ENCODE data around the gene BORA. TPM values are rescaled to one million over a fixed set of nuclear protein-coding genes. Genes with fewer than 3 reads are reported as not detected.

The BORA gene
- total and polyA plus RNA-seq, 10 of the 15 experiments (the other 5 are each of a cell fraction or from before 2014, with no cell fraction given), result 15.1 to 38.7 (median 23.2) TPM

DNA sequence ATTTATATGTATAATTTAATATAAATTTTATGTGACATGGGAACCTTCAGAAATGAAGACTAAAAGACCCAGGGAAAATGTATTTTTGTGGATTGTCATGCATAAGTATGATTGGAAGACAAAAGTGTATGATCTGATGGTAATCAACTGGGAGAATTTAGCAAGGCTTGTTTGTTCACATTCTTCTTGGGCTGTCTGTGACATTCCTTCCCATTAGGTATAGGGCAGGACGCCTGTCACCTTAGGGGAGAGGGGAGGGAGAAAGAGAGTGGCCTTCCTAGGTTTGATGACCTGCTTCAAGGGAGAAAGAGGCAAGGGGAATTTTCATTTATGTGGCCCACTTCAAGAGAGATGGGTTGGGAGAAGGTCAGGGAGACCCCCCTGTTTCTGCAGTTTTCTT lies 76.6 kb downstream of the BORA start (continued):
- TF ChIP-seq, protein P1, sequence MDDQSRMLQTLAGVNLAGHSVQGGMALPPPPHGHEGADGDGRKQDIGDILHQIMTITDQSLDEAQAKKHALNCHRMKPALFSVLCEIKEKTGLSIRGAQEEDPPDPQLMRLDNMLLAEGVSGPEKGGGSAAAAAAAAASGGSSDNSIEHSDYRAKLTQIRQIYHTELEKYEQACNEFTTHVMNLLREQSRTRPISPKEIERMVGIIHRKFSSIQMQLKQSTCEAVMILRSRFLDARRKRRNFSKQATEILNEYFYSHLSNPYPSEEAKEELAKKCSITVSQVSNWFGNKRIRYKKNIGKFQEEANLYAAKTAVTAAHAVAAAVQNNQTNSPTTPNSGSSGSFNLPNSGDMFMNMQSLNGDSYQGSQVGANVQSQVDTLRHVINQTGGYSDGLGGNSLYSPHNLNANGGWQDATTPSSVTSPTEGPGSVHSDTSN (IDR thresholded peaks at IDR 0.05; ENCODE audit: insufficient replicate concordance, low read depth, low read length), result no peak
- TF ChIP-seq RCOR1 (conservative IDR thresholded peaks at IDR 0.05; ENCODE audit: low read depth, low read length), result no peak
- no peak for TF ChIP-seq GATAD2B (conservative IDR thresholded peaks at IDR 0.05; ENCODE audit: low read depth)

Small RNA genes lying within 50 kb of the gene (small RNA-seq; reads per million reads assigned to genes)
- gene RNU6-80P, result not detected

Other genes with a start within 250 kb of the BORA start
- 19.1 and 24.4 TPM in 2 replicates for gene MZT1, start 294 bp upstream of the BORA start, total RNA-seq (2014; rRNA removed)
- gene MZT1, start 294 bp upstream of the BORA start, total RNA-seq (2014; rRNA removed; fragmentation: Illumina TruSeq; extraction: Trizol), result 23.0 and 24.2 TPM in 2 replicates
- 18.8 and 19.0 TPM in 2 replicates for gene MZT1, start 294 bp upstream of the BORA start, total RNA-seq (2021)
- gene MZT1, start 294 bp upstream of the BORA start, polyA plus RNA-seq (2011; rRNA removed), result 27.8 and 47.4 TPM in 2 replicates
- gene MZT1, start 294 bp upstream of the BORA start, polyA plus RNA-seq (2014; fragmentation: Illumina TruSeq; extraction: Trizol), result 16.2 and 24.2 TPM in 2 replicates
- 10 to 100 TPM; 29.2 to 31.8 TPM for gene MZT1, start 294 bp upstream of the BORA start, polyA plus RNA-seq (2014; fragmentation: Nextera tagmentation; extraction: Ambion mirVana)
- 17.4 and 19.6 TPM in 2 replicates for gene MZT1, start 294 bp upstream of the BORA start, polyA plus RNA-seq (2014; rRNA removed)
- 10 to 100 TPM; 46.2 to 47.6 TPM for gene MZT1, start 294 bp upstream of the BORA start, polyA plus RNA-seq (2016; fragmentation: Nextera tagmentation; extraction: Ambion mirVana)
- 42.5 and 48.8 TPM in 2 replicates for gene DIS3, start 54.0 kb downstream of the BORA start, total RNA-seq (2014; rRNA removed)
- gene DIS3, start 54.0 kb downstream of the BORA start, total RNA-seq (2014; rRNA removed; fragmentation: Illumina TruSeq; extraction: Trizol), result 62.6 and 65.3 TPM in 2 replicates
- gene DIS3, start 54.0 kb downstream of the BORA start, total RNA-seq (2021), result 45.9 and 48.5 TPM in 2 replicates
- gene DIS3, start 54.0 kb downstream of the BORA start, polyA plus RNA-seq (2011; rRNA removed), result 49.0 and 78.1 TPM in 2 replicates
- gene DIS3, start 54.0 kb downstream of the BORA start, polyA plus RNA-seq (2014; fragmentation: Illumina TruSeq; extraction: Trizol), result 56.8 and 68.2 TPM in 2 replicates
- 10 to 100 TPM; 10.8 to 13.6 TPM for gene DIS3, start 54.0 kb downstream of the BORA start, polyA plus RNA-seq (2014; fragmentation: Nextera tagmentation; extraction: Ambion mirVana)
- 28.3 and 29.7 TPM in 2 replicates for gene DIS3, start 54.0 kb downstream of the BORA start, polyA plus RNA-seq (2014; rRNA removed)
- gene DIS3, start 54.0 kb downstream of the BORA start, polyA plus RNA-seq (2016; fragmentation: Nextera tagmentation; extraction: Ambion mirVana), result 10 to 100 TPM; 34.9 to 36.0 TPM
- gene PIBF1, start 54.2 kb downstream of the BORA start, total RNA-seq (2014; rRNA removed), result 11.6 and 16.3 TPM in 2 replicates
- gene PIBF1, start 54.2 kb downstream of the BORA start, total RNA-seq (2014; rRNA removed; fragmentation: Illumina TruSeq; extraction: Trizol), result 22.9 and 24.5 TPM in 2 replicates
- 14.1 and 14.3 TPM in 2 replicates for gene PIBF1, start 54.2 kb downstream of the BORA start, total RNA-seq (2021)
- gene PIBF1, start 54.2 kb downstream of the BORA start, polyA plus RNA-seq (2011; rRNA removed), result 9.0 and 20.3 TPM in 2 replicates
- 13.8 and 17.6 TPM in 2 replicates for gene PIBF1, start 54.2 kb downstream of the BORA start, polyA plus RNA-seq (2014; fragmentation: Illumina TruSeq; extraction: Trizol)
- 1 to 10 TPM; 6.4 to 7.7 TPM for gene PIBF1, start 54.2 kb downstream of the BORA start, polyA plus RNA-seq (2014; fragmentation: Nextera tagmentation; extraction: Ambion mirVana)
- 4.5 and 8.2 TPM in 2 replicates for gene PIBF1, start 54.2 kb downstream of the BORA start, polyA plus RNA-seq (2014; rRNA removed)
- gene PIBF1, start 54.2 kb downstream of the BORA start, polyA plus RNA-seq (2016; fragmentation: Nextera tagmentation; extraction: Ambion mirVana), result 10 to 100 TPM; 10.5 to 15.5 TPM